Smooth muscle cell (in vitro differentiated cells): Measurements from ENCODE around the gene PERCC1. TPM values are rescaled to one million over a fixed set of nuclear protein-coding genes. Genes with fewer than 3 reads are reported as not detected.

Experiments
- DNase-seq: peaks from one replicate; lab custom pipeline; 2025; ENCODE audit not compliant: unreplicated experiment; lab: John Stamatoyannopoulos, UW
- H2AFZ ChIP-seq: fragments of 200-600 bp; sonication (generic); 2 replicates; pipeline ENCODE4 v1.6.0; 2016; ENCODE audit warnings: antibody characterized with exemption, low read depth, mild to moderate bottlenecking
- H3F3A ChIP-seq: fragments of 200-600 bp; sonication (generic); 2 replicates; pipeline ENCODE4 v1.6.0; 2017; ENCODE audit warnings: antibody characterized with exemption, low read depth
- H3K27ac ChIP-seq: fragments of 200-600 bp; sonication (generic); 2 replicates; pipeline ENCODE4 v1.5.1; 2016; ENCODE audit warnings: low read depth, mild to moderate bottlenecking
- H3K27me3 ChIP-seq: fragments of 200-600 bp; sonication (generic); 2 replicates; pipeline ENCODE4 v1.6.1; 2016; ENCODE audit warnings: low read depth, mild to moderate bottlenecking
- H3K36me3 ChIP-seq: fragments of 200-600 bp; sonication (generic); 2 replicates; pipeline ENCODE4 v1.5.1; 2016; ENCODE audit warnings: low read depth
- H3K4me1 ChIP-seq: fragments of 200-600 bp; sonication (generic); 2 replicates; pipeline ENCODE4 v1.5.1; 2016; ENCODE audit warnings: low read depth
- H3K4me2 ChIP-seq: fragments of 200-600 bp; sonication (generic); 2 replicates; pipeline ENCODE4 v1.6.0; 2016; ENCODE audit warnings: mild to moderate bottlenecking
- H3K4me3 ChIP-seq: fragments of 200-600 bp; sonication (generic); 2 replicates; pipeline ENCODE4 v1.5.1; 2016; ENCODE audit warnings: mild to moderate bottlenecking
- H3K79me2 ChIP-seq: fragments of 200-600 bp; sonication (generic); 2 replicates; pipeline ENCODE4 v1.6.0; 2016; ENCODE audit warnings: low read depth, mild to moderate bottlenecking
- H3K9ac ChIP-seq: fragments of 200-600 bp; sonication (generic); 2 replicates; pipeline ENCODE4 v1.6.0; 2016; ENCODE audit warnings: low read depth
- H3K9me3 ChIP-seq: fragments of 200-600 bp; sonication (generic); replicated peaks from 2 replicates; pipeline ENCODE4 v1.5.1; 2016; ENCODE audit warnings: low read depth
- H4K20me1 ChIP-seq: fragments of 200-600 bp; sonication (generic); 2 replicates; pipeline ENCODE4 v1.6.0; 2016; ENCODE audit warnings: low read depth
- WGBS: methylation state at CpG from one replicate; pipeline ENCODE4 v1.1.7; 2016; ENCODE audit warnings: low lambda C conversion rate; 5-methylcytosine and 5-hydroxymethylcytosine counted together
- polyA plus RNA-seq: library from polyadenylated mRNA; unstranded; fragments of >200 nt; fragmentation: Nextera tagmentation; extraction: Ambion mirVana; gene quantifications from 2 replicates; pipeline ENCODE4 v1.2.1, GENCODE V29; 2016
- total RNA-seq: library from RNA; depleted of rRNA; stranded (reverse); fragments of >200 nt; gene quantifications from 2 replicates; pipeline ENCODE4 v1.2.3, GENCODE V29; 2014
- TF ChIP-seq, protein P1 (sequence below): fragments of 200-600 bp; sonication (generic); IDR thresholded peaks from 2 replicates; pipeline ENCODE4 v1.5.1; 2017; ENCODE audit warnings: borderline replicate concordance, mild to moderate bottlenecking, antibody characterized with exemption; ENCODE audit not compliant: insufficient read depth, poor library complexity, severe bottlenecking

Gene PERCC1
- total and polyA plus RNA-seq, 2 experiments from 2014 or later = not detected

DNA sequence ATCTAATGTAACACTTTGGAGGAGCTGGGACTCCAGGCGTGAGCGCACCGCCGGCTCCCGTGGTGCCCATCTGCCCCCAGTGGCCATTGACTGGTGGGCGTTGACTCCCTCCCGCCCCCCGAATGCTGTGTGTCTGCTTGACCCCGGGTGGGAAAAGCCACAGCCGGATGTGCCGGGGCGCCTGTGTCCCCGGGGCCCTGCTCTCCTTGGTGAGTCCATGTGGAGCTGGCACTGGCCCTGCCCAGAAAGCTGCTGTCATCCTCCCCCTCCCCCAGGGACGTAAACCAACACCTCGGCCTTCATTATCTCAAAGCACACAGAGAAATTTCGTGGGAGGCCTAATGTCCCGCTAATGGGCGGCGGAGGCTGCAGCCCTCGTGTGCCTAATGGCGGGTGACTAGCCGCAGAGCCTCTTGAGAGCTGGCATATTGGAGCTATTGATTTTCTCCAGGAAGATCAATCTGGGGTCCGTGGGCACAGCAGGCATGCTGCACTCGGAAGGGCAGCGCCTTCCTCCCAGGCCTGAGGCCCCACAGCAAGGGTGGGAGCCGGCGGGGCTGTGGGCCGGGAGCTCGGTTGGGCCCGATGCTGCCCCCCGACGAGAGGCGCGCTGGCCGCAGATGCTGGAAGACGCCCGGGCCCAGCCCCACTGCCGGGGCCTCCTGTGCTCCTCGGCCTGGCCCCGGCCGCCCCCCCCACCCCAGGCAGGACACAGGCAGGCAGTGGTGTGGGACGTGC is 4.0 kb upstream of the PERCC1 start:
- H3K9me3 ChIP-seq = no peaks in the 10 kb centered on the region
- H3K27ac ChIP-seq = no peak overlapping the region
- DNase-seq = no peak
- no peaks in the 10 kb centered on the region for H3K79me2 ChIP-seq
- WGBS = 80% methylated on average over 33 of the region's 42 CpGs
- no peak overlapping the region for H2AFZ ChIP-seq
- H4K20me1 ChIP-seq = no peaks in the 10 kb centered on the region
- H3K4me2 ChIP-seq = no peak overlapping the region
- no peaks in the 10 kb centered on the region for H3K4me1 ChIP-seq
- H3K27me3 ChIP-seq = no peaks in the 10 kb centered on the region
- no peaks in the 10 kb centered on the region for H3F3A ChIP-seq
- H3K4me3 ChIP-seq = no peak overlapping the region
- TF ChIP-seq, protein P1, sequence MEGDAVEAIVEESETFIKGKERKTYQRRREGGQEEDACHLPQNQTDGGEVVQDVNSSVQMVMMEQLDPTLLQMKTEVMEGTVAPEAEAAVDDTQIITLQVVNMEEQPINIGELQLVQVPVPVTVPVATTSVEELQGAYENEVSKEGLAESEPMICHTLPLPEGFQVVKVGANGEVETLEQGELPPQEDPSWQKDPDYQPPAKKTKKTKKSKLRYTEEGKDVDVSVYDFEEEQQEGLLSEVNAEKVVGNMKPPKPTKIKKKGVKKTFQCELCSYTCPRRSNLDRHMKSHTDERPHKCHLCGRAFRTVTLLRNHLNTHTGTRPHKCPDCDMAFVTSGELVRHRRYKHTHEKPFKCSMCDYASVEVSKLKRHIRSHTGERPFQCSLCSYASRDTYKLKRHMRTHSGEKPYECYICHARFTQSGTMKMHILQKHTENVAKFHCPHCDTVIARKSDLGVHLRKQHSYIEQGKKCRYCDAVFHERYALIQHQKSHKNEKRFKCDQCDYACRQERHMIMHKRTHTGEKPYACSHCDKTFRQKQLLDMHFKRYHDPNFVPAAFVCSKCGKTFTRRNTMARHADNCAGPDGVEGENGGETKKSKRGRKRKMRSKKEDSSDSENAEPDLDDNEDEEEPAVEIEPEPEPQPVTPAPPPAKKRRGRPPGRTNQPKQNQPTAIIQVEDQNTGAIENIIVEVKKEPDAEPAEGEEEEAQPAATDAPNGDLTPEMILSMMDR = no peak
- H3K9ac ChIP-seq = no peak overlapping the region
- H3K36me3 ChIP-seq = no peaks in the 10 kb centered on the region

DNA sequence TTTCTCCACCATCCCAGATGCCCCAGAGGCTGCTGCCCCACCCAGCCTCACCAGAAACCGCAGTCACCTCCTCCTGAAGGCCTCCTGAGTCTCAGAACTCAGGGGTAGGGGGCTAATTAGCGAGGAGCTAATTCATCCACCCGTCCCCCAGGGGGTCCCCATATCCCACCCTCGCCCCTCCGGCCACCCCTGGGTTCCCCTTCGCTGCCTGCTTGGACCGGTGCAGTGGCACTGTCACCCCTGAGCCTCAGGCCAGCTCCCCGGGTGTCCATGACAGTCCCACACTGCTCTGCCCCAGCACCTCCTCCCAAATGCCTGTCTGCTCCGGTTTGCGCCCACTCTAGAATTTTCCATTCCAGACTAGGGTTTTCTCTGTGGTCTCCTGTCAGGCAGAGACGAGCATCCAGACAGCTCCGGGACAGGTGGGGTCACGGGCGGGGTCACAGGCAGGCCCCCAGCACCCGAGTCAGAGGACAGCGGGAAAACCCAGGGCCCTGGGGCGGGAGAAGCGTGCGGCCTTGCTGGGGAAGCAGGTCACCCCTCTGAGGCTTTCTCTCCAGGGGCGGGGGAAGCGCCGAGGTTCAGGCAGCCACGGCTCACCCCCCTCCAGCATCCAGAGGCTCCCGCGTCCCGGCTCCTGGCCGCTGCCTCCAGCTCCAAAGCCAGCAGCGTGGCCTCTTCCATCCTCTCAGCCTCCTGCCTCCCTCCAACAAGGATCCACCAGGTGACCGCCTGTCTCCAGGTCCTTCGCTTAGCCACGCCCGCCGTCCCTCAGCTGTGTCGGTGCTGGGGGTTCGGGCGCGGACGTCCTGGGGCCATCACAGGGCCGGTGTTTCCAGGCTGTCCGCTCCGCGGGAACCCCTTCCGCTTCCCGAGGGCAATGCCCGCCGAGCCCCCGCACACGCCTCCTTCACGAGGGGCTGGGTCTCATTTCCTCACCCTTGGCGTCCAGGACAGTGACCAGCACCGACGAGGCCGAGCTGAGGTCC is 3.1 kb upstream of the PERCC1 start:
- Histone ChIP-seq H3K36me3 (no peaks in the 10 kb centered on the region), H2AFZ (no peak overlapping the region), H3K9ac (no peak overlapping the region)

DNA sequence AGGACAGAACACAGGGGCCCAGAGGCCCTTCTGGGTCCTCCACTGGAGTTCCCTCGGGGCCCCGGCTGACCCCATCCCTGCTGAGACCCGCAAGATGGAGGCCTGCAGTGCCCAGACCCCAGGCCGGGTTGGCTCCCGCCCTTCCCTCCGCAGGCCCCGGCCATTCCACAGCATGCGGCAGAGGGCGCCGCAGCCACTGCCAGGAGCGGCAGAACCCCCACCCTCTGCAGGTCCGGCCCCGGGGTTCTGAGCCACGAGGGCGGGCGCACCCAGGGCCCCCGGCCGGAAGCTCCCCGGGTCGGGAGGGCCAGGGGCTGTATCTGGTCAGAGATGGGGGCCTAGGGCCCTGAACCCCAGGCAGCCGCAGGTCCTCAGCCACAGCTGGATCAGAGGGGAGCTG is 2.4 kb upstream of the PERCC1 start:
- Histone ChIP-seq H3K27me3 (no peaks in the 10 kb centered on the region), H4K20me1 (no peaks in the 10 kb centered on the region), H3K9ac (no peak overlapping the region), H3K79me2 (no peaks in the 10 kb centered on the region), H3K4me2 (no peak overlapping the region), H3K27ac (no peak overlapping the region), H3K9me3 (no peaks in the 10 kb centered on the region), H3K36me3 (no peaks in the 10 kb centered on the region), H3K4me3 (no peak overlapping the region), H2AFZ (no peak overlapping the region), H3F3A (no peaks in the 10 kb centered on the region), H3K4me1 (no peaks in the 10 kb centered on the region)
- no peak for DNase-seq
- TF ChIP-seq, protein P1 = peak; percentile 7
- WGBS = 70% methylated on average over 21 of the region's 21 CpGs

More for the DNA sequence above, 3.1 kb upstream of the PERCC1 start:
- no peaks in the 10 kb centered on the region for H4K20me1 ChIP-seq
- no peak for DNase-seq
- no peak overlapping the region for H3K4me2 ChIP-seq
- no peaks in the 10 kb centered on the region for H3F3A ChIP-seq
- TF ChIP-seq, protein P1 = no peak
- no peaks in the 10 kb centered on the region for H3K27me3 ChIP-seq
- WGBS = 93% methylated on average over 45 of the region's 53 CpGs
- no peak overlapping the region for H3K4me3 ChIP-seq
- no peaks in the 10 kb centered on the region for H3K4me1 ChIP-seq
- H3K9me3 ChIP-seq = no peaks in the 10 kb centered on the region
- no peak overlapping the region for H3K27ac ChIP-seq
- no peaks in the 10 kb centered on the region for H3K79me2 ChIP-seq
